H1 (cell line): ENCODE measurements around the gene PARD3.

ENCODE experiments used
- CBX5 ChIP-seq: fragments of 300-800, 300-1000 bp; sonication (generic); IDR thresholded peaks from 2 replicates; pipeline ENCODE4 v1.7.1; 2016; ENCODE audit warnings: antibody characterized with exemption, low read length, low read depth
- E2F6 ChIP-seq: IDR thresholded peaks from 2 replicates; pipeline ENCODE4 v1.6.1; 2012; ENCODE audit warnings: inconsistent platforms
- EP300 ChIP-seq, 2 experiments: IDR thresholded peaks; 1 replicate in 1 of 2; 2 replicates in 1 of 2; pipeline ENCODE4 v1.6.1; 2011 to 2012; ENCODE audit warnings: low read depth in 2 of 2, low read length in 2 of 2, mild to moderate bottlenecking in 2 of 2, borderline replicate concordance in 1 of 2, inconsistent platforms in 1 of 2, moderate library complexity in 1 of 2
- HDAC2 ChIP-seq, 2 experiments: fragments of 300-600 bp in 1 of 2; sonication (generic) in 1 of 2; IDR thresholded peaks; 2 replicates each; pipeline ENCODE4 v1.6.1; 2011 to 2012; ENCODE audit warnings: low read depth in 2 of 2, low read length in 2 of 2, mild to moderate bottlenecking in 2 of 2, moderate library complexity in 2 of 2, borderline replicate concordance in 1 of 2, inconsistent platforms in 1 of 2
- KDM5A ChIP-seq: fragments of 200-600 bp; IDR thresholded peaks from 2 replicates; pipeline ENCODE4 v1.7.1; 2012; ENCODE audit warnings: mild to moderate bottlenecking, low read length, inconsistent platforms, mixed read lengths
- NRF1 ChIP-seq: IDR thresholded peaks from 2 replicates; pipeline ENCODE4 v1.6.1; 2011; ENCODE audit warnings: mild to moderate bottlenecking, low read depth, low read length, improper control_type of control experiment
- POLR2A ChIP-seq, 2 experiments: IDR thresholded peaks; 1 replicate in 1 of 2; 2 replicates in 1 of 2; pipeline ENCODE4 v1.6.1; 2011; ENCODE audit warnings: low read depth in 2 of 2, low read length in 2 of 2, mild to moderate bottlenecking in 2 of 2; ENCODE audit errors: control extremely low read depth in 1 of 2
- POLR2AphosphoS5 ChIP-seq: IDR thresholded peaks from 2 replicates; pipeline ENCODE4 v1.6.1; 2011; ENCODE audit warnings: low read depth, low read length
- RXRA ChIP-seq: IDR thresholded peaks from 2 replicates; pipeline ENCODE4 v1.6.1; 2011; ENCODE audit warnings: low read depth, mild to moderate bottlenecking, low read length, moderate library complexity; ENCODE audit not compliant: insufficient read depth
- SUZ12 ChIP-seq: fragments of 200-600 bp; sonication (generic); IDR thresholded peaks from 2 replicates; pipeline ENCODE4 v1.6.1; 2012; ENCODE audit warnings: mild to moderate bottlenecking, inconsistent platforms, low read length, moderate library complexity, mixed read lengths
- TF ChIP-seq, protein P1 (sequence below), 3 experiments: IDR thresholded peaks; 1 replicate in 2 of 3; 2 replicates in 1 of 3; pipeline versions ENCODE4 v1.5.1 to v1.6.1; 2011; ENCODE audit warnings: low read length in 3 of 3, mild to moderate bottlenecking in 3 of 3, inconsistent platforms in 2 of 3, low read depth in 1 of 3, moderate library complexity in 1 of 3; ENCODE audit not compliant: insufficient read depth in 1 of 3; ENCODE audit errors: control extremely low read depth in 1 of 3

- TF ChIP-seq EP300 (IDR thresholded peaks at IDR 0.05; ENCODE audit: borderline replicate concordance in 1 of 2, low read depth in 2 of 2, low read length in 2 of 2) (no peak), POLR2A (IDR thresholded peaks at IDR 0.05; ENCODE audit: control extremely low read depth in 1 of 2, low read depth in 2 of 2, low read length in 2 of 2) (no peak), POLR2AphosphoS5 (no peak), E2F6 (no peak), RXRA (no peak), SUZ12 (no peak), HDAC2 (IDR thresholded peaks at IDR 0.05; ENCODE audit: borderline replicate concordance in 1 of 2, low read depth in 2 of 2, low read length in 2 of 2) (no peak), KDM5A (no peak), CBX5 (no peak), NRF1 (no peak)
- TF ChIP-seq, protein P1, sequence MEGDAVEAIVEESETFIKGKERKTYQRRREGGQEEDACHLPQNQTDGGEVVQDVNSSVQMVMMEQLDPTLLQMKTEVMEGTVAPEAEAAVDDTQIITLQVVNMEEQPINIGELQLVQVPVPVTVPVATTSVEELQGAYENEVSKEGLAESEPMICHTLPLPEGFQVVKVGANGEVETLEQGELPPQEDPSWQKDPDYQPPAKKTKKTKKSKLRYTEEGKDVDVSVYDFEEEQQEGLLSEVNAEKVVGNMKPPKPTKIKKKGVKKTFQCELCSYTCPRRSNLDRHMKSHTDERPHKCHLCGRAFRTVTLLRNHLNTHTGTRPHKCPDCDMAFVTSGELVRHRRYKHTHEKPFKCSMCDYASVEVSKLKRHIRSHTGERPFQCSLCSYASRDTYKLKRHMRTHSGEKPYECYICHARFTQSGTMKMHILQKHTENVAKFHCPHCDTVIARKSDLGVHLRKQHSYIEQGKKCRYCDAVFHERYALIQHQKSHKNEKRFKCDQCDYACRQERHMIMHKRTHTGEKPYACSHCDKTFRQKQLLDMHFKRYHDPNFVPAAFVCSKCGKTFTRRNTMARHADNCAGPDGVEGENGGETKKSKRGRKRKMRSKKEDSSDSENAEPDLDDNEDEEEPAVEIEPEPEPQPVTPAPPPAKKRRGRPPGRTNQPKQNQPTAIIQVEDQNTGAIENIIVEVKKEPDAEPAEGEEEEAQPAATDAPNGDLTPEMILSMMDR (IDR thresholded peaks at IDR 0.05; ENCODE audit: control extremely low read depth in 1 of 3, insufficient read depth in 1 of 3, low read depth in 1 of 3, low read length in 3 of 3): no peak
Measured at GRCh38 chr10:34080485-34081346, 734.4 kb downstream of the PARD3 start.
